ENCODE data around the gene ARFGEF3. TPM values are rescaled to one million over a fixed set of nuclear protein-coding genes. Genes with fewer than 3 reads are reported as not detected.

Gene ARFGEF3
- total and polyA plus RNA-seq, 2 donors (not counting 1 experiment from before 2014, with no cell fraction given) = not detected

DNA sequence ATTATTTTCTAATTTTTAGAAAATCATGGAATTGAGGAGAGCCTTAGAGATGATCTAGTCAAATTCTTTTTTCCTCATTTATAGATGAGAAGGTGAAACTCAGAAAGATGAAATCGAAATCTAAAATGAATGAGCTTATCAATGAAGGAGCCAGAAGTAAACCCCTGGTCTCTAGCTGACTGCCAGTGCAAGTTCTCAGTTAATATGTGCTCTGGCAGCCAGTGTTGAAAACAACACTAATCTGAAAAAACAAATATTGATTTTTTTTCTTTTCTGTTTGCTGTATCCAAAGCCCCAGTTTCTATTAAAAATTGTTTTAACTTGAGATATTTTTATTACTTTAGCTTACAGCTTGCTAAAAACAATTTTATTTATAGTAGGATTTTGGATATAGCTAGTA lies 78.0 kb downstream of the ARFGEF3 start:
- H3K9ac ChIP-seq (ENCODE audit: low read length) = no peak overlapping the region
- no peak overlapping the region for H3K4me3 Mint-ChIP-seq
- H3K27ac ChIP-seq (ENCODE audit: low read length in 2 of 2) = no peak overlapping the region
- ATAC-seq (ENCODE audit: low read depth) (no peak), DNase-seq (no peak)
- H4K20me1 ChIP-seq (ENCODE audit: control insufficient read depth, insufficient read depth, low read length, poor library complexity, severe bottlenecking) = no peaks in the 10 kb centered on the region
- no peaks in the 10 kb centered on the region for H3K9me3 Mint-ChIP-seq (ENCODE audit: insufficient read depth)
- intact Hi-C loops (cut with micrococcal nuclease) = no loop called here
- H3K36me3 ChIP-seq (replicated peaks in 1 of 2; ENCODE audit: control extremely low read depth in 1 of 2, control insufficient read depth in 1 of 2, extremely low read depth in 1 of 2, insufficient read depth in 2 of 2, low read length in 1 of 2) = no peaks in the 10 kb centered on the region
- ChIA-PET POLR2A (no interaction called here), CTCF (no interaction called here)
- no peak overlapping the region for H3K27ac Mint-ChIP-seq
- no peaks in the 10 kb centered on the region for H3K9me3 ChIP-seq (ENCODE audit: control extremely low read depth in 1 of 3, control insufficient read depth in 2 of 3, insufficient read depth in 1 of 3, low read length in 2 of 3)
- H3K4me2 ChIP-seq (replicated peaks; ENCODE audit: low read depth, low read length, poor library complexity, severe bottlenecking) = no peak overlapping the region
- H3K27me3 Mint-ChIP-seq = peaks cover 32% of the 10 kb centered on the region
- WGBS (ENCODE audit: insufficient coverage) = 86% methylated on average over 1 of the region's 1 CpG
- TF ChIP-seq, protein P1, sequence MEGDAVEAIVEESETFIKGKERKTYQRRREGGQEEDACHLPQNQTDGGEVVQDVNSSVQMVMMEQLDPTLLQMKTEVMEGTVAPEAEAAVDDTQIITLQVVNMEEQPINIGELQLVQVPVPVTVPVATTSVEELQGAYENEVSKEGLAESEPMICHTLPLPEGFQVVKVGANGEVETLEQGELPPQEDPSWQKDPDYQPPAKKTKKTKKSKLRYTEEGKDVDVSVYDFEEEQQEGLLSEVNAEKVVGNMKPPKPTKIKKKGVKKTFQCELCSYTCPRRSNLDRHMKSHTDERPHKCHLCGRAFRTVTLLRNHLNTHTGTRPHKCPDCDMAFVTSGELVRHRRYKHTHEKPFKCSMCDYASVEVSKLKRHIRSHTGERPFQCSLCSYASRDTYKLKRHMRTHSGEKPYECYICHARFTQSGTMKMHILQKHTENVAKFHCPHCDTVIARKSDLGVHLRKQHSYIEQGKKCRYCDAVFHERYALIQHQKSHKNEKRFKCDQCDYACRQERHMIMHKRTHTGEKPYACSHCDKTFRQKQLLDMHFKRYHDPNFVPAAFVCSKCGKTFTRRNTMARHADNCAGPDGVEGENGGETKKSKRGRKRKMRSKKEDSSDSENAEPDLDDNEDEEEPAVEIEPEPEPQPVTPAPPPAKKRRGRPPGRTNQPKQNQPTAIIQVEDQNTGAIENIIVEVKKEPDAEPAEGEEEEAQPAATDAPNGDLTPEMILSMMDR (IDR thresholded peaks at IDR 0.05) = no peak
- TF ChIP-seq EZH2 (IDR thresholded peaks at IDR 0.05; ENCODE audit: borderline replicate concordance, insufficient read depth, low read depth, low read length, poor library complexity, severe bottlenecking) = no peak
- H3K4me1 Mint-ChIP-seq = no peaks in the 10 kb centered on the region
- H3K79me2 ChIP-seq (ENCODE audit: control insufficient read depth, insufficient read depth, low read length) = no peaks in the 10 kb centered on the region
- no peak overlapping the region for H3K4me3 ChIP-seq (ENCODE audit: control extremely low read depth in 1 of 5, extremely low read depth in 1 of 5, insufficient read depth in 1 of 5, low read depth in 2 of 5, low read length in 4 of 5)
- no peaks in the 10 kb centered on the region for H3K4me1 ChIP-seq (ENCODE audit: control insufficient read depth in 2 of 2, insufficient read depth in 2 of 2, low read length in 2 of 2)
- H2AFZ ChIP-seq (ENCODE audit: insufficient read depth, low read depth, low read length, poor library complexity, severe bottlenecking) = no peak overlapping the region
- H3K27me3 ChIP-seq (replicated peaks in 1 of 4; ENCODE audit: control extremely low read depth in 1 of 4, control insufficient read depth in 3 of 4, insufficient read depth in 4 of 4, low read length in 3 of 4) = peaks cover 0 to 10% (median 0%) of the 10 kb centered on the region in 4 experiments

DNA sequence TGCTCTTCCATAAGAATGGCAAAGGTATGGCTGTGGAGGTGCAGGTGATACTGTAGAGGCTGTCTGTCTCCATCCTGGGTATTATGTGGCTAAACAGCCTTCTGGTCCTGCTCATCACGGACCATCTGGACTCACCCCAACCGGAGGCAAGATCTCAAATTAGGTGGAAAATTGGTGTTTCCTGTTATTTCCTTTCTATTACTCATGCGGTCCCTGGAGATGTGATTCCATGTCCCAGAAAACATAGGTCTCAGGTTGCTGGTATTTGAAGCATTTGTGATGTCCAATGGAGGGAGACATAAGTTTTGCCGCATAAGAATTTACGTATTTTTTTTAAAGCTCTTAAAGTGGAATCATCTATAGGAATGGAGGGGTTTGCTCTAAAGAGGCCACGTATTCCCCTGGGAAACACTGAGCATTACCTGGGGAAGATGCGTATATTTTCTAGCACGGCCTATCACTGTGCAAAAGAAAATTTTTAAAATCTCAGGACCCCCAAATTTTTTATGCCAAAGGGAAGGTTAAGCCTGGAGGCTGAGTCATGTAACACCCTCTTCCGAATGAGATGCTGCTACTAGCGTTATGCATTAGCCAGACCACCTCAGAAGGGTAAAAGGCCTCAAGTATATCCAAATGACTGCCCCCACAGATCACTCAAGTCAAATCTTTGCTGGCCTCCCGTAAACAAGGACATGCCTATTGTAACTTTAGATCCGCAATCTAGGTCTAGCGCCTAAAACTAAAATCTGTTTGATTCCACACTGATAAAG lies 78.9 kb downstream of the ARFGEF3 start:
- Mint-ChIP-seq H3K4me3 (no peak overlapping the region), H3K27me3 (peaks cover 32% of the 10 kb centered on the region), H3K4me1 (no peaks in the 10 kb centered on the region), H3K27ac (no peak overlapping the region), H3K9me3 (ENCODE audit: insufficient read depth) (no peaks in the 10 kb centered on the region)
- DNase-seq (no peak), ATAC-seq (ENCODE audit: low read depth) (no peak)
- no peaks in the 10 kb centered on the region for H3K4me1 ChIP-seq (ENCODE audit: control insufficient read depth in 2 of 2, insufficient read depth in 2 of 2, low read length in 2 of 2)
- no peak overlapping the region for H2AFZ ChIP-seq (ENCODE audit: insufficient read depth, low read depth, low read length, poor library complexity, severe bottlenecking)
- no peak overlapping the region for H3K27ac ChIP-seq (ENCODE audit: low read length in 2 of 2)
- H3K9ac ChIP-seq (ENCODE audit: low read length) = no peak overlapping the region
- no peak overlapping the region for H3K4me2 ChIP-seq (replicated peaks; ENCODE audit: low read depth, low read length, poor library complexity, severe bottlenecking)
- no peaks in the 10 kb centered on the region for H3K9me3 ChIP-seq (ENCODE audit: control extremely low read depth in 1 of 3, control insufficient read depth in 2 of 3, insufficient read depth in 1 of 3, low read length in 2 of 3)
- intact Hi-C loops (cut with micrococcal nuclease) = no loop called here
- H3K4me3 ChIP-seq (ENCODE audit: control extremely low read depth in 1 of 5, extremely low read depth in 1 of 5, insufficient read depth in 1 of 5, low read depth in 2 of 5, low read length in 4 of 5) = no peak overlapping the region
- H3K36me3 ChIP-seq (replicated peaks in 1 of 2; ENCODE audit: control extremely low read depth in 1 of 2, control insufficient read depth in 1 of 2, extremely low read depth in 1 of 2, insufficient read depth in 2 of 2, low read length in 1 of 2) = no peaks in the 10 kb centered on the region
- TF ChIP-seq, protein P1 (IDR thresholded peaks at IDR 0.05) = no peak
- TF ChIP-seq EZH2 (IDR thresholded peaks at IDR 0.05; ENCODE audit: borderline replicate concordance, insufficient read depth, low read depth, low read length, poor library complexity, severe bottlenecking) = no peak
- 91% methylated on average over 7 of the region's 13 CpGs for WGBS (ENCODE audit: insufficient coverage)
- no peaks in the 10 kb centered on the region for H3K79me2 ChIP-seq (ENCODE audit: control insufficient read depth, insufficient read depth, low read length)
- POLR2A ChIA-PET = no interaction called here
- CTCF ChIA-PET = no interaction called here
- H4K20me1 ChIP-seq (ENCODE audit: control insufficient read depth, insufficient read depth, low read length, poor library complexity, severe bottlenecking) = no peaks in the 10 kb centered on the region
- peaks cover 0 to 7% (median 0%) of the 10 kb centered on the region in 4 experiments for H3K27me3 ChIP-seq (replicated peaks in 1 of 4; ENCODE audit: control extremely low read depth in 1 of 4, control insufficient read depth in 3 of 4, insufficient read depth in 4 of 4, low read length in 3 of 4)
